Endothelial cell of hepatic sinusoid (primary cell): ENCODE data around the gene METTL1.

ENCODE experiments used
- in situ Hi-C: cut with HindIII; loops from 2 replicates; pipeline ENCODE4 v1.10.0; 2017; ENCODE audit warnings: low sequenced_read_pairs

Gene METTL1

DNA sequence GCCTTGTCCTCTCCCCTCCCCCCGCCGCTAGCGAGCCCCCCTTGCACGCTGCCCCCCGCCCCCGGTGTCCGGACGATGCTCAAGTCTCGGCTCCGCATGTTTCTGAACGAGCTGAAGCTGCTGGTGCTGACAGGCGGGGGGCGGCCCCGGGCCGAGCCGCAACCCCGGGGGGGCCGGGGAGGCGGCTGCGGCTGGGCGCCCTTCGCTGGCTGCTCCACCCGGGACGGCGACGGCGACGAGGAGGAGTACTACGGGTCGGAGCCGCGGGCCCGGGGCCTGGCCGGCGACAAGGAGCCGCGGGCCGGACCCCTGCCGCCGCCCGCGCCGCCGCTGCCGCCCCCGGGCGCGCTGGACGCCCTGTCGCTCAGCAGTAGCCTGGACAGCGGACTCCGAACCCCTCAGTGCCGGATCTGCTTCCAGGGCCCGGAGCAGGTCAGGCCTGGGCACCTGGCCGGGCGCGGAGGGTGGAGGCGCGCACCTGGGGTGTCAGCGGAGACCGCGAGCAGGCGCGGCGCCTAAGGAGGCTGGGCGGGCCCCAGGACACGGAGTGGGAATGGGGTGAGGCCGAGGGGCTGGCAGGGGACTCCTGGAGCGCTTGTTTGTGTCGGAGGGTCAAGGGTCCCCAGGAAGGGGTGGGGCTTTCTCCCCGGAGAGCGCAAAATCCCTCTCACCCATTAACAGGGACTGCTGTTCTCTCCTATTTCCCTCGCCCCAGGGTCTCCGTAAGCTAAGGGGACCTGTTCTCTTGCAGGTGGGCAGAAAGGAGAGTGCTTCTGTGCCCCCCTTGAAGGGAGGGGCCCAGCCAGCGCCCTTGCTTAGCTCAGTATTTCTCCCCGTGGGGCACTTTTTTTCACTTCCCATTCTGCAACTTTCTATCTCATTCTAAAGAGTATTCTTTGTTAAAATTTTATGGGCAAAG lies 16.2 kb downstream of the METTL1 start:
- in situ Hi-C loops, result no loop called here

DNA sequence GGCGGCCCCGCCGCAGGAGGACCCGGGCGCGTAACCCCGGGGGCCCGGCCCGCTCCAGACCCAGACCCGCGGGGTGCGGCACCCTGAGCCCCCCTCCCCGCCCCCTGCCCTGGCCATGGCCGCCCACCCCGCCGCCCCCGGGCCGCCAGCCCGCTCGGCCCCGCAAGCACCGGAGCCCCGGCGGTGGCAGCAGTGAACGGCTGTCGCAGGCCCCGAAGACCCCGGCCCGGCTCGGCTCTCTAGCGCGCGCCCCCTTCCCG lies 16.8 kb downstream of the METTL1 start:
- in situ Hi-C loops, result no loop called here

DNA sequence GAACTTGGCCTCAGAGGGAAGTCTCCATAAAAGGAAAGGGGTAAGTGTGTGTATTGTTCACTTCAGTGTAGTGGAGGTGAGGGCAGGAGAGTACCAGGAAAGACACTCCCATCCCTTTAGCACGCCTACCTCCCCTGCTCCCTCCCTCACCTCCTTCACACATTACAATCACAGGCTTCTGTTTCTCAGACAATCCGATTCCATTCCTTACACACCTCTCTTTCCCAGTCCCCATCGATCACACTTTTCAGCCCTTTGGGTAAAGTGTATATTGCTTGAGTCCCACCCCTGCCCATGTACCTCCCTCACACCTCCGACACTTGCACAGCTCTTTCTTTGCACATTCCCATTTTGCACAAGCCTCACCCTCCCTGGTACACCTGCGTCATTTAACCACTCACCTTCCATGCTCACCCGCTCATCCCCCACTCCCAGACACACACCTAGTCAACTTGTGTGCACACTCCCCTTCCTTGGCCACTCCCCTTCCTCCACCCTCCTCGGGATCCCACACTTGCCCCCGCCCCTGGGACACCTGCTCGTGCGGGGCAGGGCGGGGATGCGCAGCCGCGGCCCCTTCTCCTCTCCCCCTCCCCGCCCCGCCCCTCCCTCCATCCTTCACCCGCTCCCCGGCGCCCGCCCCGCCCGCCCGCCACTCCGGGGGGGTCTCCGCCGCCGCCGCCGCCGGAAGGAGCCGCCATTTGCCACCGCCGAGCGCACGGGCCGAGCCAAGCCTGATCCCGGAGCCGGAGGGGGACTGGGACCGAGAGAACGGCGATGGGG lies 17.3 kb downstream of the METTL1 start, which contains the start of gene MARCHF9:
TSS of gene MARCHF9 (plus strand) at position 693 of the 783 bp plus-strand sequence. CDS start 426 bp downstream, outside the sequence.
- in situ Hi-C loops, result no loop called here

DNA sequence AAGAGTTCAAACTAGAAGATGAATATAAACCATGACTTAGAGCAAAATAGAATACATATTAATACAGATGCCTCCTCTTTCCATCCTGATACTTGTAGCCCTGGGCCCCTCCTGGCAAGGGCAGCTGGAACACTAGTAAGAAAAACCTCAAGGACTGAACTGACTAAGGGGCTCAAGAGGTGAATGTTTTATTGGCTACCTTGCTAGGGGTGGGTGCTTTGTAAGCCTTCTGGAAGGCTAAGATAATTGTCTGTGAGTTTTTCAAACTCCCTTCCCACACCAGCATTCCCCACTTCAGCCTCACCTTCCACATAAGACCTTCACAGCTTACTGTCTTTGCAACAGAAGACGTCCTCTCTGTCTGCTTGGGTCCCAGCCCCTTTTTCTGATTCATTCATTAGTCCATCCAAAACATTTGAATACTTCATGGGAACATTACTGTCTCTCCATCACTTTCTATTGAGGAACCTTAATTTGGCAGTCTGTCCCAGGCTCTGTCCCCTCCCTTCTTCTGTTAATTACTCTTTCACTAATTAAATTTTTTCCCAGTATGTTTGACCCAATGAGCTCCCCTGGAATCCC lies 18.1 kb downstream of the METTL1 start:
- in situ Hi-C loops, result no loop called here

DNA sequence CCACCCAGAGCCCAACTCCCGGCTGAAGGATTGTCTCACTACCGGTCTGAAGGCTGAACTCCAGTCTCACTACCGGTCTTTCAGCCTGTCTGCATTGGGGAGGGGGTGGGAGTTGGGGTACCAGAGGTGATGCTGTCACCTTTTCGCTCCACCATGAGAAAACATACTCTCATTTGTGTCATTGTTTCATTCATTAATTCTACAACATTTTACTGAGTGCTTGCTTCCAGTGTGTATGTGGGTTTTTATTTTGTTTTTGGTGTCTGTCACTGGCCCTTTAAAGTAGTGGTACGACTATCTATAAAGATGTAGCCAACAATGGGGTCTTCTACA lies 19.3 kb downstream of the METTL1 start:
- in situ Hi-C loops, result no loop called here

DNA sequence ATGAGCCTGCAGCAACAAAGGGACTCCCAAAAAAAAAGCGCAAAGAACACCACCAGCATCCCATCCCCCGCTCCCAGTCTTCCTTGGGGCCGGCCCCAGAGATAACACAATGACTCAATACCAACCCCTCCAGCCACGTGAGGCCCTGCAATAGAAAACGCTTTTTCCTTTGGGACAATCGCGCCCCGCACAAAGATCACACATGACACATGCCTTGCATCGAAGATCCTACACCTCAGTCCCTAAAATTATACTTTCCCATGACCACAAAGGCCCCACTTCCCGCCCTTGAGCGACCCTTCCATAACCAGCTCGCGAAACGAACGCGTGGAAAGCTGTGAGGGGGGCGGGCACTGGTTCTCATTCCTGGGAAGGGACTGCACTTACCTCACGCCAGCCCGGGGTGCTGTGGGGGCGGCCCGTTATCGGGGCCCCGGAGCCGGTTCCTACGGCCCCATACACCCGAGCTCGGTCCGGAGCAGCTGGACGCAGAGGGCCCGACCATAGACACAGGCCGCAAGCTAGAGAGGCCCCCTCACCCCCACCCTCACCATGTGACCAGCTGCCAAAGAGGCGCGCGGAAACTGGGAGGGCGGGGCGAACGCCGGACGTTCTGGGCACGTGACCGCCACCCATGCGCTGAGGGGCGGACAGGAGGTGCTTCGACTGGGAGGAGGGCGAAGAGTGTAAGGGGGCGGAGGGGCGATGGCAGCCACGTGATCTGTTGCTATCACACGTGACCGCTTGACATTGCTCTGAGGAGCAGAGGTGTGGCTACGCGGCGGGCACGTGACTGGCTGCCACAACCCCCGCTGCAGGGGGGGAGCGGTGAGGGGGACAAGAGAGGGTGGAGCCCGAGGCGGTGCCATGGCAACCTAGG lies 19.9 kb downstream of the METTL1 start, which contains the start of gene CDK4:
TSS of gene CDK4 (minus strand) at position 523 of the 880 bp plus-strand sequence. CDS start 593 bp downstream, outside the sequence.
- in situ Hi-C loops, result no loop called here

DNA sequence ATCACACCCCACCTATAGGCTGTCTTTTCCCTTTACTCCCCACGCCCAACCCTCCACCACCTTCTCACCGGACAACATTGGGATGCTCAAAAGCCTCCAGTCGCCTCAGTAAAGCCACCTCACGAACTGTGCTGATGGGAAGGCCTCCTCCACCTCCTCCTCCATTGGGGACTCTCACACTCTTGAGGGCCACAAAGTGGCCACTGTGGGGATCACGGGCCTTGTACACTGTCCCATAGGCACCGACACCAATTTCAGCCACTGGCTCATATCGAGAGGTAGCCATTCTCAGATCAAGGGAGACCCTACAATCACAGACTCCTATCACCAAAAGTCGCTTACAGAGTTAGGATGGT lies 20.5 kb downstream of the METTL1 start:
- in situ Hi-C loops, result no loop called here

DNA sequence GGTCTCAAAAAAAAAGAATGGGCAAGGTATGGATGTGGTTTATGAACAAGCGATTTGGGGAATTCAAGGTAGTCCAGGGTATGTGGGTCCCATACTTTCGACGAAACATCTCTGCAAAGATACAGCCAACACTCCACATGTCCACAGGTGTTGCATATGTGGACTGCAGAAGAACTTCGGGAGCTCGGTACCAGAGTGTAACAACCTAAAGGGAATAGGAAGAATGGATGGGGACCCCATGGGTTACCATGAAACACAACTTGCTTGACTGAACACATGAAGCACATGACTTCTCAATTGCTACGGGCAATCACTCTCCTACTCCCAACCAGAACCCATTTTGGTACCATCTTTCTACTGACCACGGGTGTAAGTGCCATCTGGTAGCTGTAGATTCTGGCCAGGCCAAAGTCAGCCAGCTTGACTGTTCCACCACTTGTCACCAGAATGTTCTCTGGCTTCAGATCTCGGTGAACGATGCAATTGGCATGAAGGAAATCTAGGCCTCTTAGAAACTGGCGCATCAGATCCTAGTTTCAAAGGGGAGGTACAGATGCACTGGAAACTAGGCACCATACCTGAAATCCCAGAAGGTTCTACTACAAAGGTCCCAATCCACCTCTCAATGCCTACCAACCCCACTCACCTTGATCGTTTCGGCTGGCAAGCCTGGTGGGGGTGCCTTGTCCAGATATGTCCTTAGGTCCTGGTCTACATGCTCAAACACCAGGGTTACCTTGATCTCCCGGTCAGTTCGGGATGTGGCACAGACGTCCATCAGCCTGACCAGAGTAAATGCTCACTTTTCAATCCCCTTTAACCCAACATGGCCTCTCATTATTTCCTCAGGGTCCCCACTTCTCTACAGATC lies 21.1 kb downstream of the METTL1 start:
- in situ Hi-C loops, result no loop called here

DNA sequence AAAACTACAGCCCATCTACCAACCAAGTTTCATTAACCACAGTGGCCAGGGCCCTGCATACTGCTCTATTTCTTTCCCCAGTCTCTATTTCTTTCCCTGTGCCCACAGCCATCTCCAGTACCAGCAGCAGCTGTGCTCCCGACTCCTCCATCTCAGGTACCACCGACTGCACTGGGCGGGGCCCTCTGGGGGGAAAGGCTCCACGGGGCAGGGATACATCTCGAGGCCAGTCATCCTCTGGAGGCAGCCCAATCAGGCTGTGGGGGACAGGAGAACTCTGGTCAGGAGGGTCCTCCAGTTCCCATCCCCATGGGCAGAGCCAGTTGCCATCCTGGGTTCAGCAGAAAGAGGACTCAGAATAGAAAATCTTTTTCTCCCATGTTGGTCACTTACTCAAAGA lies 22.8 kb downstream of the METTL1 start:
- in situ Hi-C loops, result loop anchor here (5.0 kb wide), 2 partner anchors 38 to 47 kb away; no protein-coding TSS in a partner anchor

DNA sequence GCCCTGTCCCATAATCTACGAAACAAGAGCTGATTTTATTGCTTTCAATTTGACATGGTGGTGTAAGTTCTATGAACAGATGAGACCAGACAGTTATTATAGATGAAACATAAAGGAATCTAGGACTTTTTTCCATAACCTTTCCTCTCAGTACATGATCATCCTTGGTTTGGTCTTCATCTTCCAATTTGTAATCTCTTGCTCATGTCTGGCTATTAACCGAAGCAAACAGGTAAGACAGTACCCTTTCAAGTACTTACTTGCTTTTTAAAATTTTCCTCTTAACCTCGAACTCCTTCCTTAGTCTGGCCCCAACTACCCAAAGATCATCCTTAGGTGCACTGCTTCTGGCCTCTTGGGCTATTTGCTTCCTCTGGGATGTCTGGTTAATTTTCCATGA lies 25.9 kb downstream of the METTL1 start:
- in situ Hi-C loops, result loop anchor here (5.0 kb wide), 2 partner anchors 41 to 44 kb away; no protein-coding TSS in a partner anchor

DNA sequence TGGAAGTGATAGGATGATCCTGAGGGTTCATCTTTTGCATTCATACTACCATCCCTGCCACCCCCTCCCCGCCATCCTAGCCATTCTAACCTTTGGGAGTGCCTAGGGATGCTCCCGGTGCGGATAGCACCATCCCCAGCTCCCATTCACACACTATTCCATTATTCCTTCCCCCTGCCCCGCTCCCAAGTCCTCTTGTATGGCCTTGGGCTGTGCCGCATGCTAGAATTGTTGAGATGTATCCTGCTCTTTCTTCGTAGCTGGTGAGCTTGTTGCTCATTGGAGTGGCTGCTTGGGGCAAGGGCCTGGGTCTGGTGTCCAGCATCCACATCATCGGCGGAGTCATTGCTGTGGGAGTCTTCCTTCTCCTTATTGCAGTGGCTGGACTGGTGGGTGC lies 26.4 kb downstream of the METTL1 start:
- in situ Hi-C loops, result loop anchor here (5.0 kb wide), 2 partner anchors 42 to 43 kb away; no protein-coding TSS in a partner anchor

DNA sequence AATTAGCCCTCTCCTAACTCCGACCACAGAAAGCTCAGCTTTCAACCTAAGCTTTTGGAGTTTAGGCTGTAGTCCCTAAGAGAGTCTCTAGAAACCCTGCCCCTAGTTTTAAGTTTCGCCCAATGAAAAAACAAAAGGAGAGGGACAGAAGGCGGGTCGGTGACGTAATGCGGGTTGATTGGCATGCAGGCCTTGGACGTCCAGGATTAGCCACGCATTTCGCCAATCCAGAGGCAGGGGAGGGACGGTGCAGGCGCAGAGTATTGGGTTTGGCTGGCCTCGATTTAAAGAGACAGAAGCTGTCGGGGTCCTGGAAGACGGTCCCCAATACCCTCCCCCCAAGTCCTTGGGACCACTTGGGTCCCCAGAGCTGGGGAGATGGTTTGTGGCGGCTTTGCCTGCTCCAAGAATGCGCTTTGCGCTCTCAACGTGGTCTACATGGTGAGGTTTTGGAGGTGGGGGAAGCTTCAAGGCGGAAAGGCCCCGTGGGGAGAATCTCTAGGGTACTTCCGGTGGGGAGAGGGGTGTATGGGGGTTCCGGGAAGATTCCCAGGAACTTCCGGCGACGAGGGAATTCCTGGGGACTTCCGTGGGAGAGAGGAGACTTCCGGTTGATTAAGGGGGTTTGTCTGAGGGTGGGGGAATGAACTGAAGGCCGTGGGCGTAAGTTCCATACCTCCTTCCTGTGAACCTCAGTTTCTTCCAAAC lies 27.0 kb downstream of the METTL1 start, which contains the start of gene TSPAN31:
TSS of gene TSPAN31 (plus strand) at position 263 of the 708 bp plus-strand sequence. CDS start at position 379, 116 bp downstream.
- in situ Hi-C loops, result loop anchor here (5.0 kb wide), 2 partner anchors 42 to 43 kb away; no protein-coding TSS in a partner anchor

DNA sequence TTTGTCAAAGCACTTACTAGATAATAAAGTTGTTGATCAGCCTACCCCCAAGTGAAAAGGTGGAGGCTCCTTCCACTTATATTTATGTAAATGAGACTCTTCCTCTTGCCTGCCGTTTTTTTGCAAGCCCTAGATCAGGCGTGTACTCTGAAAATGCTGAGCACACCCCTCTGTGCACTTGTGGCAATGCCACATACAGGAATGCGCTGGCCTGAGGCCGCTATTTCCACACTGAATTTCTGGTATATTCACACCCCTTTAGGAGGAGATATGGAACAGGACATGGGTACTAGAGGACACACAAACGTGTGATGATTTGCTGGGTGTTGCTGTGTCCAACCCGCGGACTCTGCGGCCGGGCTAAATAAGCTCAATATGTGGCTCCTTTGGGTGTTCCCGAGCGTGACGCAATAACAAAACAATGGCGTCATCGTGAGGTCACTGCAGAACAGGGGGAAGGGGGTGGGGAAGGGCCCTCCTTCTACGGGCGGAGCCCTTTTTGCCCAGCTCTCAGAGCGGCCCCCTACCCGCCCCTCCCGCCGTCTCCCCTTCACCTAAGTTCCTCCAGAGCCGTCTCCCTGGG lies 27.6 kb downstream of the METTL1 start:
- in situ Hi-C loops, result no loop called here

DNA sequence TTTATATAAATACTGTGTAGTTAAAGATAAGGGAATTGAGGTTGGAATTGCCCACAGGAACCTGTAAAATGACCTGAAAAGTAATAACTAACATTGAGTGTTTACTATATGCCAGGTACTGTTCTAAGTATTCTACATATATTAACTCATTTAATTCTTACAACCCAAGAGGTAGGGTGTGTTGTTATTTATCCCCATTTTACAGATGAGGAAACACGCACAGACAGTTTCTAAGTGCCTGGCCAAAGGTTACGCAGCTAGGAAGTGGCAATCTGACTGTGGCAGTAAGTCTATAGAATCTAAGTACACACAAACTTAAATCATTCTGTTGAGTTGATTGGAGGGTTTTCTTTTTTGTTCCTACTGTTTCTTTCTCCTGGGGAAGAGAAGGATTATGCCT lies 28.1 kb downstream of the METTL1 start:
- in situ Hi-C loops, result no loop called here

DNA sequence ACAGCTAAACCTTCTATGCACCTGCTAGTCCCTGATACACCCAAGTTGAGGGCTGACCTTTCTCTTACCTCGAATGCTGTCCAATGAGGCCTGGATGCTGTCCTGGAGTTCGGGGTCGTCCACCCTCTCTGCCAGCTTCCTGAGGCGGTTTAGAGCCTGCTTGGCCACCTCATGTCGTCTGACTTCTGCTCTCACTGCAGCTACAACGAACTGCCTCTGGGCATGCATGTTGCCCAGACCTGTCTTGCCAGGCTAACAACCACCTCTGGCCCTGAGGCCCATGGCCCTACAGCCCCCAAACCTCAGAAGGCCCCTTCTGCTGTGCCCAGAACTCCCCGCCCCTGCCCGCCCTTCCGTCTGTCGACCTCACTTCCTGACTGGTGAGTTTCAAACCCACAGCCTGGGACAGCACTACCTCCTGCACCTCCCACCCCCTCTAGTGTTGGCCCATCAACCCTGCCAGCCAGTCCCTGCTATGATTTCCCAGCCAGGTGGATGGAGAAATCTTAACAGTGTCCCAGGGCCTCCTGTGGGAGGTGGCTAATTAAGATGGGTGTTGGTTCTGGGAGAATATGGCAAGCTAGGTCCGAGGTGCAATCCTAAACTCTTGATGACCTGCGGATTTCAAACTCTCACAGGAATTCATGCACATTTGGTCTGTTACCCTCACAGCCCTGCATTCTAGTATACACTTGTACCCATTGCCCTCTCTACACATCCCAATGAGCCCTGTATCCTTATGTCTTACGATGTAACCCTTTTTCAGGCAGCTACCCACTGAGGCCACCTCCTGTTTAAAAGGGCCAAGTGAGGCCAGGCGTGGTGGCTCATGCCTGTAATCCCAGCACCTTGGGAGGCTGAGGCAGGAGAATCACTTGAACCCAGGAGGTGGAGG lies 29.8 kb downstream of the METTL1 start:
- in situ Hi-C loops, result no loop called here

DNA sequence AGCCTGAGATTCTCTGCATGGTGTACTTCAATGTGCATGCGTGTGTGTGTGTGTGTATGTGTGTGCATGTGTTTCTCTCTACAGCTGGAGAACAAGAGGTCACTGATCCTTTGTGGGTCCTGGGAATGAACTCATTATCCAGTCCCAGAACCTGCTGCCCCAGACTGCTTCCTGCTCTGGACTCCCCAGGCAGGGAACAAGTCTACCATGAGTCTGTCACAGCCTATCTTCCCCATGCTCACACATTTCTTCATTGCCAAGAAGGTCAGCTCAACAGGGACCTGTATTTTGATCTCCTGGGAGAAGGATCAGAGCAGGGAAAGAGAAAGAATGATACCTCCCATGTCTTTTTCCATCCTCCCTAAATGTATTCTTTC lies 30.5 kb downstream of the METTL1 start:
- in situ Hi-C loops, result no loop called here

DNA sequence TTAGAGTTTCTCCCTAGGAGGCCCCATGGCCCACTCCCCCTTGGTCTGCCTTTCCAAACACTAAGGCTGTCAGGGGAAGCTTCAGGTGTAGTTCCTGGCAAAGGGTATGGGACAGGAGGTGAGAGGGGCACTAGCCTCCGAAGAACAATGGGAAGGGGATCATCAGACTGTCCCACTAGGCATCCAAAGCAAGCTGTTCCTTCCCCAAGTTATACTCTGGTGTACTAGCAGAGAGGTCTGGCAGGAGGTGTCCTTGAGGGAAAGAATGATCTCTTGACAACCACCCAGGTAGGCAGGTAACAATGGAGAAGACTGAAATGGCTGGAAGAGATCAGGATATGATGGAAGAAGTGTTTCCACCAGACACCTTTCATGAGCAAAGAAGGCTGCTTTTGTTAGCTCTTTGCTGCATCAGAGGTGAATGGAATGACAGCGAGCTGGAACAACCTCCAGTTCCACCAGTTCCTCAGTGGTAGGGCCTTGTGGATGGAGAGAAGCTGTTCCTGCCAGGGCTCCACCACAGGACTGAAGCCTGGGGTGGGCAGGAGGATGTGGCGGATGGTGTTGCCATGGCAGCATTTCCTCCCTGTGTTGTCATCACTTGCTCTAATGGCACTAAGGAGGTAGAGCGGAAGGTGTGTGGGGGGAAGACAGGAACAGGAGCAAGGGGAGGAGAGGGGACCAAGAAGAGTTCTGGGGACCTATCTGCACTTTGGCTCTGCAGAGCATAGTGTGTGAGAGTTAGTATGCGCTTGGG lies 31.1 kb downstream of the METTL1 start:
- in situ Hi-C loops, result no loop called here
